ENCODE results near the gene CREB1. TPM values are rescaled to one million over a fixed set of nuclear protein-coding genes. Genes with fewer than 3 reads are reported as not detected.

Gene CREB1
- total and polyA plus RNA-seq, 3 donors from 2014 or later = 71.3 to 132 (median 96.5) TPM

- no peaks in the 10 kb centered on the region for H3K9me3 ChIP-seq
- H3K4me1 ChIP-seq = no peaks in the 10 kb centered on the region
- H3K27me3 ChIP-seq = no peaks in the 10 kb centered on the region
- H3K36me3 ChIP-seq (ENCODE audit: low read depth, missing control alignments) = no peaks in the 10 kb centered on the region
- H3K27ac ChIP-seq = no peak overlapping the region
- intact Hi-C loops (cut with DNase I; ENCODE audit: low total_unique reads) = no loop called here
- no peak for TF ChIP-seq POLR2A (IDR thresholded peaks at IDR 0.05)
- TF ChIP-seq, protein P1, sequence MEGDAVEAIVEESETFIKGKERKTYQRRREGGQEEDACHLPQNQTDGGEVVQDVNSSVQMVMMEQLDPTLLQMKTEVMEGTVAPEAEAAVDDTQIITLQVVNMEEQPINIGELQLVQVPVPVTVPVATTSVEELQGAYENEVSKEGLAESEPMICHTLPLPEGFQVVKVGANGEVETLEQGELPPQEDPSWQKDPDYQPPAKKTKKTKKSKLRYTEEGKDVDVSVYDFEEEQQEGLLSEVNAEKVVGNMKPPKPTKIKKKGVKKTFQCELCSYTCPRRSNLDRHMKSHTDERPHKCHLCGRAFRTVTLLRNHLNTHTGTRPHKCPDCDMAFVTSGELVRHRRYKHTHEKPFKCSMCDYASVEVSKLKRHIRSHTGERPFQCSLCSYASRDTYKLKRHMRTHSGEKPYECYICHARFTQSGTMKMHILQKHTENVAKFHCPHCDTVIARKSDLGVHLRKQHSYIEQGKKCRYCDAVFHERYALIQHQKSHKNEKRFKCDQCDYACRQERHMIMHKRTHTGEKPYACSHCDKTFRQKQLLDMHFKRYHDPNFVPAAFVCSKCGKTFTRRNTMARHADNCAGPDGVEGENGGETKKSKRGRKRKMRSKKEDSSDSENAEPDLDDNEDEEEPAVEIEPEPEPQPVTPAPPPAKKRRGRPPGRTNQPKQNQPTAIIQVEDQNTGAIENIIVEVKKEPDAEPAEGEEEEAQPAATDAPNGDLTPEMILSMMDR (IDR thresholded peaks at IDR 0.05) = no peak
- no peak for DNase-seq
- H3K4me3 ChIP-seq = no peak overlapping the region
- WGBS, 2 donors = 87 to 88% methylated on average over 6 of the region's 6 CpGs
These were observed 87.4 kb downstream of the CREB1 start for GRCh38 chr2:207617011-207617671.

DNA sequence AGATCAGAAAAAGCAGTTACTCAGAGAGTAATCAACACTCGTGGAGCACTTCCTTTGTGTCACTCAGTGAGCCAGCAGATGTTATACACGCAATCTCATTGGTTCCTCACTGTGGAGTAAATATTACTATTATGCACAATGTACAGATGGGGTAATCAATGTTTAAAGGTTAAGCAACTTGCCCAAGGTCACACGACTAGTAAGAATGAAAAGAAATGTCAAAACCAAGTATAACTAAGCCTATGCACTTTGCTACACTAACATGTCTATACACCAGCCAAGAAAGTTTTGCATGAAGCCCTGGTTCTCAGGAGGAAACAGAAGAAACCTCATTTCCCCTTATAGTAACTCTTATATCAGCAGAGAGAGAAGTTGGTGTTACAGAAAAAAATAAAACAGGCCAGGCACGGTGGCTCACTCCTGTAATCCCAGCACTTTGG is 90.0 kb downstream of the CREB1 start:
- 59 to 86% methylated on average over 4 of the region's 4 CpGs for WGBS, 2 donors
- no peak overlapping the region for H3K4me3 ChIP-seq
- H3K36me3 ChIP-seq (ENCODE audit: low read depth, missing control alignments) = no peaks in the 10 kb centered on the region
- DNase-seq = no peak
- intact Hi-C loops (cut with DNase I; ENCODE audit: low total_unique reads) = no loop called here
- H3K27ac ChIP-seq = no peak overlapping the region
- H3K9me3 ChIP-seq = no peaks in the 10 kb centered on the region
- peaks cover 9% of the 10 kb centered on the region for H3K4me1 ChIP-seq
- no peak for TF ChIP-seq POLR2A (IDR thresholded peaks at IDR 0.05)
- no peaks in the 10 kb centered on the region for H3K27me3 ChIP-seq

DNA sequence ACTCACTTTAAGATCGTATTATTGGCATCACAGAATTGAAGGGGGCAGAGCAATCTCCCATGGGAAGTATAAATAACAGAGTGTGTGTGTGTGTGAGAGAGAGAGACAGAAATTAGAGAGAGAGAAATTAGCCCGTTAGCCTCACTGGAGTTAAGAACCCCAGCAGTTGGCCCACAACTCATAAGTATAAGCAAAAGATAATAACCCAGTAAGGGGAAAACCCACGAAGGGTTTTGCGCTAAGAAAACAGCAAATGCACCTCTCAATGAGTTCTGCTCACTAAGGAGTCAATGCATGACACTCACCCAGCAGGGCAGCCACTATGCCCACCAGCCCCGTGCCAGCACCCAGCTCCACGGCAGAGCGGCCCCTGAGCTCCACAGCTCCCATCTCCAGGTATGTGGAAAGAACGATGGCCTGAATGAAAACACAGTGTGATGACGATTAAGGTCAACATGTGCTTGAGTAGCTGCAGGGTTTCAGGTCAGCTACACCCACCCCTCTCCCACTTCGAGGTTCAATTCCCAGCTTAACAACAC is 91.8 kb downstream of the CREB1 start:
- TF ChIP-seq, protein P1 (IDR thresholded peaks at IDR 0.05) = no peak
- no peak for TF ChIP-seq POLR2A (IDR thresholded peaks at IDR 0.05)
- WGBS, 2 donors = 81 to 83% methylated on average over 10 of the region's 10 CpGs
- intact Hi-C loops (cut with DNase I; ENCODE audit: low total_unique reads) = no loop called here
- H3K27ac ChIP-seq = no peak overlapping the region
- no peaks in the 10 kb centered on the region for H3K36me3 ChIP-seq (ENCODE audit: low read depth, missing control alignments)
- peaks cover 15% of the 10 kb centered on the region for H3K4me1 ChIP-seq
- no peak overlapping the region for H3K4me3 ChIP-seq
- no peaks in the 10 kb centered on the region for H3K9me3 ChIP-seq
- no peaks in the 10 kb centered on the region for H3K27me3 ChIP-seq
- DNase-seq = no peak

- peak overlapping the region; percentile 87 to 91 for H3K27ac ChIP-seq
- peak; percentile 75 for DNase-seq
- intact Hi-C loops (cut with DNase I; ENCODE audit: low total_unique reads) = loop anchor here (5.0 kb wide), 1 partner anchor 88 kb away; the partner anchor contains the start of gene CCNYL1
- H3K27me3 ChIP-seq = no peaks in the 10 kb centered on the region
- no peaks in the 10 kb centered on the region for H3K9me3 ChIP-seq
- H3K4me3 ChIP-seq = peak overlapping the region; percentile 83 to 92
- no peaks in the 10 kb centered on the region for H3K36me3 ChIP-seq (ENCODE audit: low read depth, missing control alignments)
- 0 to 1% methylated on average over 34 to 47 of the region's 47 CpGs for WGBS, 2 donors
- TF ChIP-seq, protein P1 (IDR thresholded peaks at IDR 0.05) = no peak
- TF ChIP-seq POLR2A (IDR thresholded peaks at IDR 0.05) = no peak
- peaks cover 16% of the 10 kb centered on the region for H3K4me1 ChIP-seq
These were observed 94.6 kb downstream of the CREB1 start for GRCh38 chr2:207624185-207625013.
